ENCODE measurements around the gene PSMD1.

DNA sequence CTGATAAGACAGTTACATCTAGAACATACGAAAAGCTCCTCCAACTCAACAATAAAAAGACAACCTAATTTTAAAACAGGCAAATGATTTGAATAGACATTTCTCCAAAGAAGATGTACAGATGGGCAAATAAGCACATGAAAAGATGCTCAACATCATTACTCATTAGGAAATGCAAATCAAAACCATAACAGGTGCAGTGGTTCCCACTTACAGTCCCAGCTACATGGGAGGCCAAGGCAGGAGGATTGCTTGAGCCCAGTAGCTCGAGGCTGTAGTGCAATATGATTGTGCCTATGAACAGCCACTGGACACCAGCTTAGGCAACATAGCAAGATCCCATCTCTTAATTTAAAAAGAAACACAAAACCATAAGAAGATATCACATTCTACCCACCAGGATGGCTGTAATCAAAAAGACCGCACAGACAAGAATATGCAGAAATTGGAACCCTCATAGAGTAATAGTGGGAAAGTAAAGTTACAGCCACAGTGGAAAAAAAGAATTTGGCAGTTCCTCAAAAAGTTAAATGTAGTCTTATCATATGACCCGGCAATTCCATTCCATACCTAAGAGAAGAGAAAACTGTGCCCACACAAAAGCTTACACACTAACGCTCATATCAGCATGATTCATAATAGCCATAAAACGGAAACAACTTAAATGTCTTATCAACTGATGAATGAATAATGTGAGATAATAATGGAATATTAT lies 111.2 kb downstream of the PSMD1 start:
- TF ChIP-seq POLR2A (IDR thresholded peaks at IDR 0.05), result no peak
- TF ChIP-seq, protein P1, sequence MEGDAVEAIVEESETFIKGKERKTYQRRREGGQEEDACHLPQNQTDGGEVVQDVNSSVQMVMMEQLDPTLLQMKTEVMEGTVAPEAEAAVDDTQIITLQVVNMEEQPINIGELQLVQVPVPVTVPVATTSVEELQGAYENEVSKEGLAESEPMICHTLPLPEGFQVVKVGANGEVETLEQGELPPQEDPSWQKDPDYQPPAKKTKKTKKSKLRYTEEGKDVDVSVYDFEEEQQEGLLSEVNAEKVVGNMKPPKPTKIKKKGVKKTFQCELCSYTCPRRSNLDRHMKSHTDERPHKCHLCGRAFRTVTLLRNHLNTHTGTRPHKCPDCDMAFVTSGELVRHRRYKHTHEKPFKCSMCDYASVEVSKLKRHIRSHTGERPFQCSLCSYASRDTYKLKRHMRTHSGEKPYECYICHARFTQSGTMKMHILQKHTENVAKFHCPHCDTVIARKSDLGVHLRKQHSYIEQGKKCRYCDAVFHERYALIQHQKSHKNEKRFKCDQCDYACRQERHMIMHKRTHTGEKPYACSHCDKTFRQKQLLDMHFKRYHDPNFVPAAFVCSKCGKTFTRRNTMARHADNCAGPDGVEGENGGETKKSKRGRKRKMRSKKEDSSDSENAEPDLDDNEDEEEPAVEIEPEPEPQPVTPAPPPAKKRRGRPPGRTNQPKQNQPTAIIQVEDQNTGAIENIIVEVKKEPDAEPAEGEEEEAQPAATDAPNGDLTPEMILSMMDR (IDR thresholded peaks at IDR 0.05), result no peak
- TF ChIP-seq EP300 (IDR thresholded peaks at IDR 0.05), result no peak

Measured in suprapubic skin (tissue), 3 donors.